DND-41 (cell line): ENCODE data around the gene SLC16A3.

ENCODE experiments used
- EZH2 ChIP-seq: IDR thresholded peaks from 3 replicates; pipeline ENCODE4 v1.6.1; 2012; ENCODE audit warnings: borderline replicate concordance, low read depth, mild to moderate bottlenecking, moderate library complexity, low read length, inconsistent platforms; ENCODE audit not compliant: severe bottlenecking
- TF ChIP-seq, protein P1 (sequence below): IDR thresholded peaks from 2 replicates; pipeline ENCODE4 v1.5.1; 2012; ENCODE audit warnings: borderline replicate concordance, low read length, moderate library complexity, mild to moderate bottlenecking; ENCODE audit not compliant: poor library complexity, severe bottlenecking; ENCODE audit errors: extremely low read depth

DNA sequence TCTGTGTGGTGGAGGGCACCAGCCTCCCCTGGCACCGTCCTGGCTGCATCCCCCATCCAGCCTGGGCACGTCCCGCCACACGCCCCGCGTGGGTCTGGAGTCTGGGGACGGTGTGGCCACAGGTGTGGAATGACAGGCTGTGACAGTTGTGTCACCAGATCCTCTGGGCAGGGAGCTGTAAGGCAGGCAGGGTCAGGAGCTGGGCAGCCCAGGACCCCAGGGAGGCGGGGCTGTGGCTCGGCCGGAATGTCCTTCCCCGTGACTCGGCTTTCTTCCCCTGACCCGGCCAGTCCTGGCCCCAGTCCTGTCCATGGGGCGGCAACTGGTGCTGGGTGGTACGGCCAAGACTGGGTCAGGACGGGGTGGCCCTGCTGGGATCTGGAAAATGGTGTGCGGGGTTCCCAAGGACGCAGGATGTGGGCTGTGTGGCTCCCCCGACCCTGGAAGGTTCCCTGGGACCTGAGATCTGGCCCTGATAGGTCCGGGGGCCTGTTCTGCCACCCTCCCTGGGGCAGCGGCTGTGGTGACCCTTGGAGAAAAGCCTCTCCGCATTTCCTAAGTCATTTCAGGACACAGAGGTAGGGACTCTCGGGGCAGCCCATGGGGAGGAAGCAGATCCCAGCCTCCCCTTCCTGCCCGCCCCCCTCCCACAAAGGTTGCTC, 3.3 kb upstream of the SLC16A3 start:
- TF ChIP-seq EZH2 = no peak
- TF ChIP-seq, protein P1, sequence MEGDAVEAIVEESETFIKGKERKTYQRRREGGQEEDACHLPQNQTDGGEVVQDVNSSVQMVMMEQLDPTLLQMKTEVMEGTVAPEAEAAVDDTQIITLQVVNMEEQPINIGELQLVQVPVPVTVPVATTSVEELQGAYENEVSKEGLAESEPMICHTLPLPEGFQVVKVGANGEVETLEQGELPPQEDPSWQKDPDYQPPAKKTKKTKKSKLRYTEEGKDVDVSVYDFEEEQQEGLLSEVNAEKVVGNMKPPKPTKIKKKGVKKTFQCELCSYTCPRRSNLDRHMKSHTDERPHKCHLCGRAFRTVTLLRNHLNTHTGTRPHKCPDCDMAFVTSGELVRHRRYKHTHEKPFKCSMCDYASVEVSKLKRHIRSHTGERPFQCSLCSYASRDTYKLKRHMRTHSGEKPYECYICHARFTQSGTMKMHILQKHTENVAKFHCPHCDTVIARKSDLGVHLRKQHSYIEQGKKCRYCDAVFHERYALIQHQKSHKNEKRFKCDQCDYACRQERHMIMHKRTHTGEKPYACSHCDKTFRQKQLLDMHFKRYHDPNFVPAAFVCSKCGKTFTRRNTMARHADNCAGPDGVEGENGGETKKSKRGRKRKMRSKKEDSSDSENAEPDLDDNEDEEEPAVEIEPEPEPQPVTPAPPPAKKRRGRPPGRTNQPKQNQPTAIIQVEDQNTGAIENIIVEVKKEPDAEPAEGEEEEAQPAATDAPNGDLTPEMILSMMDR = no peak
